Keratinocyte (primary cell): ENCODE results near the gene NOS1AP. TPM values are rescaled to one million over a fixed set of nuclear protein-coding genes. Genes with fewer than 3 reads are reported as not detected.

Source experiments
- DNase-seq: peaks from one replicate; pipeline ENCODE4 v3.0.0-alpha.2; 2011; ENCODE audit warnings: low read depth, missing footprints, low spot score
- FAIRE-seq: peaks from 2 replicates; lab custom pipeline; 2011; peaks lifted over from hg19 to GRCh38; lab: Jason Lieb, UNC
- H2AFZ ChIP-seq: 2 replicates; pipeline ENCODE4 v1.6.0; 2012; ENCODE audit warnings: low read length, control low read depth, inconsistent platforms; ENCODE audit not compliant: control insufficient read depth
- H3K27ac ChIP-seq: 2 replicates; pipeline ENCODE4 v1.5.1; 2011; ENCODE audit warnings: low read length; ENCODE audit not compliant: control insufficient read depth, insufficient read depth
- H3K27me3 ChIP-seq: 3 replicates; pipeline ENCODE4 v1.6.0; 2011; ENCODE audit warnings: low read length; ENCODE audit not compliant: control insufficient read depth, insufficient read depth; ENCODE audit errors: extremely low read depth
- H3K36me3 ChIP-seq, 2 experiments: 2 replicates in 1 of 2; 3 replicates in 1 of 2; pipeline ENCODE4 v1.5.1; 2011; ENCODE audit warnings: low read length in 2 of 2, mild to moderate bottlenecking in 1 of 2; ENCODE audit not compliant: control insufficient read depth in 2 of 2, insufficient read depth in 2 of 2; ENCODE audit errors: extremely low read depth in 1 of 2
- H3K4me1 ChIP-seq: 3 replicates; pipeline ENCODE4 v1.5.1; 2011; ENCODE audit warnings: low read length; ENCODE audit not compliant: control insufficient read depth, insufficient read depth; ENCODE audit errors: extremely low read depth
- H3K4me2 ChIP-seq: 3 replicates; pipeline ENCODE4 v1.6.0; 2011; ENCODE audit warnings: low read depth, low read length; ENCODE audit not compliant: control insufficient read depth, insufficient read depth; ENCODE audit errors: extremely low read depth
- H3K4me3 ChIP-seq, 3 experiments: fragments of 200-600 bp in 1 of 3; sonication (generic) in 1 of 3; 2 replicates in 2 of 3; 3 replicates in 1 of 3; pipeline ENCODE4 v1.5.1; 2011 to 2016; ENCODE audit warnings: low read length in 3 of 3, mild to moderate bottlenecking in 3 of 3, control low read depth in 2 of 3, inconsistent platforms in 1 of 3, low read depth in 1 of 3, mixed read lengths in 1 of 3, mixed run types in 1 of 3, moderate library complexity in 1 of 3; ENCODE audit not compliant: control insufficient read depth in 2 of 3, insufficient read depth in 2 of 3; ENCODE audit errors: extremely low read depth in 1 of 3
- H3K79me2 ChIP-seq: 2 replicates; pipeline ENCODE4 v1.6.0; 2012; ENCODE audit warnings: low read length; ENCODE audit not compliant: control insufficient read depth, insufficient read depth
- H3K9ac ChIP-seq: 3 replicates; pipeline ENCODE4 v1.6.0; 2011; ENCODE audit warnings: low read length; ENCODE audit not compliant: control insufficient read depth, insufficient read depth; ENCODE audit errors: extremely low read depth
- H3K9me1 ChIP-seq: 3 replicates; pipeline ENCODE4 v1.6.0; 2011; ENCODE audit warnings: low read length; ENCODE audit not compliant: control insufficient read depth, insufficient read depth; ENCODE audit errors: extremely low read depth
- H3K9me3 ChIP-seq: 2 replicates; pipeline ENCODE4 v1.5.1; 2012; ENCODE audit warnings: low read depth, low read length; ENCODE audit not compliant: control insufficient read depth
- H4K20me1 ChIP-seq: 3 replicates; pipeline ENCODE4 v1.6.0; 2011; ENCODE audit warnings: low read length; ENCODE audit not compliant: control insufficient read depth, insufficient read depth; ENCODE audit errors: extremely low read depth
- CTCF ChIP-seq, 3 experiments: IDR thresholded peaks in 1 of 3; conservative IDR thresholded peaks in 1 of 3; optimal IDR thresholded peaks in 1 of 3; 2 replicates in 2 of 3; 3 replicates in 1 of 3; pipeline versions ENCODE3 to v1.5.1; 2011; ENCODE audit warnings: low read length in 3 of 3, mild to moderate bottlenecking in 3 of 3, moderate library complexity in 2 of 3, control low read depth in 1 of 3, inconsistent platforms in 1 of 3; ENCODE audit not compliant: insufficient read depth in 2 of 3; ENCODE audit errors: extremely low read depth in 1 of 3
- EZH2 ChIP-seq: IDR thresholded peaks from one replicate; pipeline ENCODE4 v1.6.1; 2012; ENCODE audit warnings: inconsistent platforms, mild to moderate bottlenecking, low read length, moderate library complexity
- dilution Hi-C: fragments of 300-500 bp; cut with MboI; formaldehyde crosslinking; loops from one replicate; pipeline ENCODE4 v1.7.0; 2020; ENCODE audit warnings: low sequenced_read_pairs; ENCODE audit not compliant: extremely low pct_ligation_motif_present
- polyA plus RNA-seq, 5 experiments: library from polyadenylated mRNA; depleted of rRNA in 3 of 5; stranded (reverse) in 3 of 5; stranded (forward) in 1 of 5; unstranded in 1 of 5; fragments of >200 nt; gene quantifications; 1 replicate in 1 of 5; 2 replicates in 3 of 5; 3 replicates in 1 of 5; pipeline versions ENCODE4 v1.2.1 to v1.2.3, GENCODE V29; 2011 to 2012; ENCODE audit warnings: missing spikeins in 2 of 5, low read depth in 1 of 5, low replicate concordance in 1 of 5

NOS1AP gene
- polyA plus RNA-seq, 1 donor (not counting 4 experiments of a cell fraction or from before 2014, with no cell fraction given): not detected

GRCh38 chr1:162328512-162328911 is 259.0 kb downstream of the NOS1AP start:
- Histone ChIP-seq H3K27me3 (no peaks in the 10 kb centered on the region), H3K36me3 (no peaks in the 10 kb centered on the region), H3K9me1 (no peaks in the 10 kb centered on the region), H3K27ac (no peak overlapping the region), H4K20me1 (no peaks in the 10 kb centered on the region), H3K4me2 (no peak overlapping the region), H3K4me3 (no peak overlapping the region), H3K4me1 (no peaks in the 10 kb centered on the region), H3K9me3 (no peaks in the 10 kb centered on the region), H2AFZ (no peak overlapping the region), H3K79me2 (no peaks in the 10 kb centered on the region), H3K9ac (no peak overlapping the region)
- dilution Hi-C loops: no loop called here
- DNase-seq: no peak
- FAIRE-seq: no peak
- TF ChIP-seq CTCF (optimal IDR thresholded peaks at IDR 0.05 in 1 of 3, IDR thresholded peaks at IDR 0.05 in 1 of 3, conservative IDR thresholded peaks at IDR 0.05 in 1 of 3; ENCODE audit: extremely low read depth in 1 of 3, insufficient read depth in 2 of 3, low read length in 3 of 3) (no peak), EZH2 (no peak)

GRCh38 chr1:162329826-162330225 is 260.3 kb downstream of the NOS1AP start:
- H3K79me2 ChIP-seq: no peaks in the 10 kb centered on the region
- no peak overlapping the region for H3K27ac ChIP-seq
- TF ChIP-seq EZH2: no peak
- no peak for TF ChIP-seq CTCF (optimal IDR thresholded peaks at IDR 0.05 in 1 of 3, IDR thresholded peaks at IDR 0.05 in 1 of 3, conservative IDR thresholded peaks at IDR 0.05 in 1 of 3; ENCODE audit: extremely low read depth in 1 of 3, insufficient read depth in 2 of 3, low read length in 3 of 3)
- H3K4me3 ChIP-seq: no peak overlapping the region
- dilution Hi-C loops: no loop called here
- no peak overlapping the region for H2AFZ ChIP-seq
- H3K4me2 ChIP-seq: no peak overlapping the region
- H3K9ac ChIP-seq: no peak overlapping the region
- H3K9me3 ChIP-seq: no peaks in the 10 kb centered on the region
- no peaks in the 10 kb centered on the region for H3K9me1 ChIP-seq
- no peaks in the 10 kb centered on the region for H3K36me3 ChIP-seq
- H3K27me3 ChIP-seq: no peaks in the 10 kb centered on the region
- FAIRE-seq (no peak), DNase-seq (no peak)
- H4K20me1 ChIP-seq: no peaks in the 10 kb centered on the region
- no peaks in the 10 kb centered on the region for H3K4me1 ChIP-seq
